Keratinocyte (primary cell): ENCODE results near the gene RBM8A.

ENCODE experiments used
- CTCF ChIP-seq, 3 experiments: IDR thresholded peaks in 1 of 3; conservative IDR thresholded peaks in 1 of 3; optimal IDR thresholded peaks in 1 of 3; 2 replicates in 2 of 3; 3 replicates in 1 of 3; pipeline versions ENCODE3 to v1.5.1; 2011; ENCODE audit warnings: low read length in 3 of 3, mild to moderate bottlenecking in 3 of 3, moderate library complexity in 2 of 3, control low read depth in 1 of 3, inconsistent platforms in 1 of 3; ENCODE audit not compliant: insufficient read depth in 2 of 3; ENCODE audit errors: extremely low read depth in 1 of 3
- EZH2 ChIP-seq: IDR thresholded peaks from one replicate; pipeline ENCODE4 v1.6.1; 2012; ENCODE audit warnings: inconsistent platforms, mild to moderate bottlenecking, low read length, moderate library complexity

- TF ChIP-seq CTCF (optimal IDR thresholded peaks at IDR 0.05 in 1 of 3, IDR thresholded peaks at IDR 0.05 in 1 of 3, conservative IDR thresholded peaks at IDR 0.05 in 1 of 3; ENCODE audit: extremely low read depth in 1 of 3, insufficient read depth in 2 of 3, low read length in 3 of 3) (no peak), EZH2 (no peak)
These were observed 36.2 kb upstream of the RBM8A start for GRCh38 chr1:145963265-145964019.
